Left hindlimb (tissue), 1 donor: ENCODE results near the gene TIGD2.
"Not testable (repeated sequence)": the region's sequence is repeated elsewhere in the genome, so short reads cannot be mapped to it uniquely, and the experiment has no call there.

ENCODE experiments used
- DNase-seq: peaks from one replicate; pipeline ENCODE4 v3.0.0-alpha.2; 2018

TIGD2 gene

DNA sequence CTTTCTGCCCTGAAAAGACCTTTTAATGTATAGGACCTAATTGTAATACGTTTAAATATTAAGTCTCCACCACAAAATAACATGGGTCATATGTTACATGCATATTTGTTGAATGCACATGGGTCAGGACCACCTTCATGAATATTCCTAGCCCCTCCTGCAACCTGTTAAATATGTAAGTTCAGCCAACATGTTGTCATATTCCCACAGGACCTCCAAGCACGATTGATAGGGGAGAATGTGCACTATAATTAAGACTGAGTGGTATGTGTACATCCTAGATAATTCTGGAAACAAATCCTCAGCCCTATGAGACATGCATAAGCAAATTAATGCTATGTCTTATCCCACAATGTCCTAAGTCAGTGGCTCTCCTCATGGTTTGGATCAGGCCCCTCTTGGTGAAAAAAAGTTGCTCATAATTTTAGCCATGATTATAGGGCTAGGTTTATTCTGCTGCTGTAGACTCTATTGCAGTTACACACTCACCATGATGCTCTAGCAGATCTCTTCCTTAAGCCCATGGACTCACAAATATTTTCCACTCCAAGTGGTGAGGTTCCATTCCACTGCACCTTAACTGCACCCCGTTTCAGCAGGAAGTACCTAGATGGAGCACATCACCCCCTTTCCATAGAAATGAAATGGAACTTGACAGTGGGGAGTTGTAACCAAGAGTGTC lies 10.2 kb downstream of the TIGD2 start:
- no peak for DNase-seq

DNA sequence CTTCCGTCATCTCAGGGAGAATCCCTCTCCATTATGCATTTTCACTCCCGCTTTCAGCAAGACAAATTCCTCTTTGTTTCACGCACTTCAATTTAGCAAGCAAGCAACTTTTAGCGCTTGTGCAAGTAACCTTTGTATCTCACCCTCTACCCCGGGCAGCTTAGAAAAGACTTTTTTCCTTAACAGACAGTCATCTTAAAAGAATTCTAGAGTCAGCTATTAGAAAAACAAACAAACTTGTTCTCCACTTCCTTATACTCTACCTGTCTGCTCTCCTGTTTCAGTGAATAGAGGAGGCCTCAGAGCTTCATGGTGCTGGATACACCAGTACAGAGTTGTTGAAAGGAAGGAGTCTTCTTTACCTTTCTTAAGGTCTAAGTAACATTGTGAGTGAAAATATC lies 12.1 kb downstream of the TIGD2 start:
- DNase-seq = no peak

DNA sequence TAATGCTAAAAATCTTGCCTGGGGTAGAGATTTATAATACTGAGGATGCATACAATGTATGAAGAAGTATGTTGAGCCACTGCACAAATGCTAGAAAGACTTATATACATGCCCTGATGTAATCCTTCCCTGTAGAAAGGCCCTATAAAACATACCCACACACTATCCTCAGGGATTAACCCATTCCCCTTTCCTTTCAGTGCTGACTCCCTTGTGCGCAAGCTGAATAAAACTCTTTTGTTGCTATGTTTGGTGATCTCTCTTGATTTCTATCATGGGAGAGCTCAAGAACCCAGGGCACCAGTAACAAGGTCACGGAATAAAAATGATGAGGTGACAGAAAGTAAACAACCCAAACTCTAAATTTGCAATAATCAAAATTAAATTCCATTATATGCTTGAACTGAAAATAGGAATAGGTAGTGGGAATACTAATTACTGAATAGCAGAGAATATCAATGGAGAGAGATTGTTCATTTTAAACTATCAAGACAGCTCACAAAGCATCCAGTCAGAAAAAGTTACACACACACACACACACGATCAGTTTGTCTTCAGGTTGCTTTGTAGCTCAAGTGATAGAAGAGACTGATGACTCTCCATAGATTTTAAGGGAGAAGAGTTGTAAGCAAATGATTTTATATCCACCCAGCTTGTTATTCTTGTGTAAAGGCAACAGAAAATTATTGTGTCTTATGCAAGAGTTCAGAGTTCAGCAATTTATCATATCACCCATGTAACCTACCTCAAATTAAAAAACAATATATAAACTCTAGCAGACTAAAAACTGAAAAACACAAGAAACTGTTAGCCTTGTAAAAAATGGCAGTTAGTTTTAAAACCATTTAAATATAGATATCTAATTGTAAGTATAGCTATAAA lies 14.8 kb downstream of the TIGD2 start:
- no peak for DNase-seq

DNA sequence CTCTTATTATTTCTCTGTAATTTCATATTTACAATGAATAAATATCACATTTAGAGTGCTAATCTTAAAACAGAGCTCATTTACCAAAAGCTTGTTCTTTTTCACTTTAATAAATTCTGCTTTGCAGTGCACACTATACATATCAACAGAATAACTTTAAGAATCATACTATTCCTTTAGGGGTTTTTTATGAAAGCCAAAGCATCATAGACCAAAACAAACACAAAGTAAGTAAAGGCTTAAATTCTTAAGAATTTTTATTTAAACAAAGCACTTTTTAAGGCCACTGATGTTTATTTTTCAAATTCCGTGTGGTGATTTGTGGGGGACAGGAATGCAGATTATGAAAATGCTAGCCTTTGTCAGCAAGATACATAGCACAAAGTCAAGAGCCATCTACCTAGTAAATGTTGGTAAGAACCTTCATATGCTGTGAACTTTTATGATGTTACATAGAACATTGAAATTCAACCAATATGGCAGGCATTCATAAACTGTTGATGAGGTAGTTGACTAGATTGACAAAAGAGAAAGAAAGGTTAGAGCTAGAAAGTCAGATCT lies 17.8 kb downstream of the TIGD2 start:
- no peak for DNase-seq

DNA sequence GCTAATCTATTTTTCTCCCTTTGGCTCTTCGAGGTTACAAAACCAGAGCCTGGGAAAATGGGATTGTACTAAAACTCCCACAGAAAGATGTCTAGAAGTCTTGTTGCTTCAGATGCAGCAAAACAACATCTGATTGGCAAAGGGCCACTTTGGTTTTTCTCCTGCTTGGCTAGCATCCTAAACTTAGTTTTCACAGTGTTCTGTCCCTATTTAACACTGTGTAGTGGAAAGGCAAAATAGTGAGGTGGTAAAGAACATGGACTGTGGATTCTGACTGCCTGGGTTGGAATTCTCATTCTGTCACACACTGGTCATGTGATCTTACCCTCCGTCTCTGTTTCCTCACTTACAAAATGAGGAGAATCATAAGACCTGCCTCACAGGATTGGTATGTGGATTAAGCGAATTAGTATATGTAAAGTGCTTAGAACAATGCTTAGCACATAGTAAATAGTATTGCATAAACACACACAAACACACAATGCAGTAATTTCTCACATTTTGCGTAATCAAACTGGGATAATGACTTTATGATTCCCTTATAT lies 23.5 kb downstream of the TIGD2 start:
- DNase-seq = no peak

DNA sequence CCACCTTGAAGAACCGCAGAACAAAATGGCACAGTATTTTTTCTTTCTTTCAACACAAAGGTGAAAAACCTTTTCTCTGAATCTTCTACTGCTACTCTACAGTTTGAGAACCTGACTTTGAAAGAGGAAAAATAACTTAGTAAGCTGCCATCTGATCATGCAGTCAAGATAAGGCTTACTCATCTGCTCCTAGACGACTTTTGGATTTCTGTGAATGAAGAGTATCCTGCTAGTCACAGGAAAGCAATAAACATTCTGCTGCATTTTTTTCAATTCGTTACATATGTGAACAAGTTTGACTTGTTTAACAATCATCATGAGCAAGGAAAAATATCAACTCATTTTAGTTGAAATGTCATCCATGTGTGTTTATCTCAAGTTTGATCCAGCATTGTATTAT lies 25.2 kb downstream of the TIGD2 start:
- no peak for DNase-seq

DNA sequence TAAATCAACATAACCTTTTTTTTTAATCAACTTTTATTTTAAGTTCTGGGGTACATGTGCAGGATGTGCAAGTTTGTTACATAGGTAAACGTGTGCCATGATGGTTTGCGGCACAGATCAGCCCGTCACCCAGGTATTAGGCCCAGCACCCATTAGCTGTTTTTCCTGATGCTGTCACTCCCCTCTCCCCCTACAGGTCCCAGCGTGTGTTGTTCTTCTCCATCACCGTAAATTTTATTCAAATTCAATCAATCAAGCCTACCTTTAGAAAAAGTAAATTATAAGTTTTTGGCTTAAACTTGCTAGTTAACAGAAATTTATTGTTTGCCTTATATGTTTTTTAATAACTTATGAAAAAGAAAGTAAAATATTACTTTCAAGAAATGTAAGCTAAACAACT lies 25.9 kb downstream of the TIGD2 start:
- no peak for DNase-seq

DNA sequence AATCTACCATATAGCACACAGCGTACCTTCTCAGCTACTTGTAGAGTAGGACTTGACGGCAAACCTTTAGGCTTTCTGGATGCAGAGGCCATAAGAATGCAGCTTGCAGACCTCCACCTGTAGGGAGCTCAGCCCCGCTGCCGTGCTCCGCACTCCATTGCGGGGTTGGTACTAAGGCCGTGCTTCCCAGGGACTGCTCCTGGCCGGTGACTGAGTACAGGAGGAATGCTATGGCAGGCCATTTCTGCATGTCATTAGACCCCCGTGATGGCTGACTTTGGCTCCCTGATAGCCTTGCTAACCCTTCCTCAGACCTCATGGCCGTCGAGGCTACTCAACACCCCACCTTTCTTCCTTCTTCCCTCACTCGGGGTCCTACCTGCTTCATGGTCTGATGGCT lies 26.4 kb downstream of the TIGD2 start:
- no peak for DNase-seq

DNA sequence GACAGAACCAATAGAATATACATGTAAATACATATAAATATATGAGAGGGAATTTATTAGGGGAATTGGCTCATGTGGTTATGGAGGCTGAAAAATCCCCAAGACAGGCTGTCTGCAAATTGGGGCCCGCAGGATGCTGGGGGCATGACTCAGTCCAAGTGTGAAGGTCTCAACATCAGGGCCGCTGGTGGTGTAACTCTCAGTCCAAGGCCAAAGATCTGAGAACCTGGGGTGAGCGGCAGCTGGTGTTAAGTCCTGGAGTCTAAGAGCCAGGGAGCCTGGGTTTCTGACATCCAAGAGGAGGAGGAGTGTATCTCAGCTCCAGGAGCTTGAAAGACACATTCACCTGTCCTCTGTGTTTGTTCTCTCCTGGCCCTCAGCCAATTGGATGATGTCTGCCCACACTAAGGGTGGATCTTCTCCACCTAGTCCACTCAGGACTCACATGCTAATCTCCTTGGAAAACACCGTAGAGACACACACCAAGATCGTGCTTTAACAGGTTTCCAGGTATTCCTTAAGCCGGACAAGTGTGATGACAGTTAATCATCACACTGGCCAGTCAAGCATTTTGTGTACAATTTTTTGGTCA lies 28.9 kb downstream of the TIGD2 start:
- no peak for DNase-seq

DNA sequence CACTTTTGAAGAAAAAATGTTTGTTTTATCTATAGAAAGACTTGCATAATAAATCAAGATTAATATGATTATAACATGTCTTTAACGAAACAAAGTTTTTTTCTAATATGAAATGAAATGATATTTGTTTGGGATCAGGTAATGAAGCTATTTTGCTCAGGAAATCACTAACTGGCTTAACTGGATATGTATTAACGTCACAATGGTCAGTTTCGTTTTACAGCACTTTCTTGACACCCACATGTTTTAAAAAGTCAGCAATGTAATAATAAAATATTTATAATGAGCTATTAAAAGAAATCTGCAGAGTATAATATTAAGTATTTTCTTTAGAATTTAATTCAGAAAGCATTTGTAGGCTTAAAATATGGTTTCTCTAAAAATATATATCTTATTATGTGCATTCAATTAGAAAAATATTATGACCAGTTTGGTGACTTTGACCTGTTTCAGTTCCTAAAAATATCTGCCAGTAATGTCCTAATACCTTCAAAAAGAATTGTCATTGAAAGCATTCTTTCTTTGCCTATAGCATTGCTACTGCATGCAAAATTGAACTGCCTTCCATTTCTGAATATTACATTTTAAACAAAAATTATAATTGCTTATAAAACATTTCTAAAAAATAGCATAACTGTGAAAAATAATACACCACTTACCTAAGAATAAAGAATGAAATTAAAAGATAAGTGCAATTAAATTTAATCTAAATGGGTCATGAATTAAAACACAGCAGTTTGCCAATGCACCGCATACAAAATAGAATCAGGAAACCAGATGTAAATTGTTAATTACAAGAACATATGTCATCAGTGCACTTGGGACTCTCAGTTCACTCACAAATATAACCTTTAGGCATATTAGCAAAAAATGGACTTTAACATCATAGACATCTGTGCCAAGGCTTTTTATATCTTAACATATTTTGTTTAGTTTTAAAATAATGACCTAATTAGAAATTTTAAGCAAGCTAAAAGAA lies 31.6 kb downstream of the TIGD2 start:
- no peak for DNase-seq

DNA sequence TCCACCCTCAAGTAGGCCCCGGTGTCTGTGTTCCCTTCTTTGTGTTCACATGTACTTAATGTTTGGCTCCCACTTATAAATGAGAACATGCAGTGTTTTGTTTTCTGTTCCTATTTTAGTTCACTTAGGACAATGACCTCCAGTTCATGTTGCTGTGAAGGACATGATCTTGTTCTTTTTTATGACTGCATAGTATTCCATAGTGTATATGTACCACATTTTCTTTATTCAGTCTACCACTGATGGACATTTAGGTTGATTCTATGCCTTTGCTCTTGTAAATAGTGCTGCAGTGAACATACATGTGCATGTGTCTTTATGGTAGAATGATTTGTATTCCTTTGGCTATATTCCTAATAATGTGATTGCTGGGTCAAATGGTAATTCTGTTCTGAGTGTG lies 33.3 kb downstream of the TIGD2 start:
- not testable (repeated sequence) for DNase-seq

DNA sequence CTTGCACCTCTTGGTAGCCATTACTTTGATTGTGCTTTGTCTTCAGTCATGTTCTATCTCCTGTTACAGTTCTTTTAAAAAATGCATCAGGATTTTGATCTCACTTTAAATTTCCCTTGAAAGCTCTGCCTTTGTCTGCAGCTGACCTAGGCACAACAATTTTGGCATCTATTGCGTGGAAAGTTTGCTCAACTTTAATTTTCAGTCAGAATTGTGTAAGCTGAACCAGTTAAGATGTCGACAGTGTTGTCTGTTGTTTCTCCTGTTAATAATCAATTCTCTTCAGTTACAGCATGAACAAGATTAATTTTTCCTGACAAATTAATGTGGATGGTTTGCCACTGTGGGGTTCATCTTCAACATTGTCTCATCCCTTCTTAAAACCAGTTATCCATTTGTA lies 34.9 kb downstream of the TIGD2 start:
- DNase-seq = no peak

DNA sequence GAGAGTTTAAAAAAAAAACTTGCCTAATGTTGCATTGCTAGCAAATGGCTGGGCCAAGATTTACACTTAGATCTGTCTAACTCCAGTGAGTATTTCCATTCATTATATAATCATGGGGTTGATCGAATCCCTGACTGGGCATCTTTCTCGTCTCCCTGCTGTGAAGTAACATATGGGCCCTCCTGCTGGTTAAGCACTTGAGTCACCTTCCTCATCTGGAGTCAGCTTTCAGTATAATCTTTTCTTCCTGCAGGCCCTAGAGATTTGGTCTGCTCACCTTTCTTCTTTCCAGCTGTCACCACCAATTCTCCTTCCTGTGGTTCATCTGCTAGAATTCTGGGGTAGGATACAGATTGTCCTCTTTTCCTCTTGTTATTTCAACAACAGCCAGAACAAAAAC lies 41.6 kb downstream of the TIGD2 start:
- no peak for DNase-seq

DNA sequence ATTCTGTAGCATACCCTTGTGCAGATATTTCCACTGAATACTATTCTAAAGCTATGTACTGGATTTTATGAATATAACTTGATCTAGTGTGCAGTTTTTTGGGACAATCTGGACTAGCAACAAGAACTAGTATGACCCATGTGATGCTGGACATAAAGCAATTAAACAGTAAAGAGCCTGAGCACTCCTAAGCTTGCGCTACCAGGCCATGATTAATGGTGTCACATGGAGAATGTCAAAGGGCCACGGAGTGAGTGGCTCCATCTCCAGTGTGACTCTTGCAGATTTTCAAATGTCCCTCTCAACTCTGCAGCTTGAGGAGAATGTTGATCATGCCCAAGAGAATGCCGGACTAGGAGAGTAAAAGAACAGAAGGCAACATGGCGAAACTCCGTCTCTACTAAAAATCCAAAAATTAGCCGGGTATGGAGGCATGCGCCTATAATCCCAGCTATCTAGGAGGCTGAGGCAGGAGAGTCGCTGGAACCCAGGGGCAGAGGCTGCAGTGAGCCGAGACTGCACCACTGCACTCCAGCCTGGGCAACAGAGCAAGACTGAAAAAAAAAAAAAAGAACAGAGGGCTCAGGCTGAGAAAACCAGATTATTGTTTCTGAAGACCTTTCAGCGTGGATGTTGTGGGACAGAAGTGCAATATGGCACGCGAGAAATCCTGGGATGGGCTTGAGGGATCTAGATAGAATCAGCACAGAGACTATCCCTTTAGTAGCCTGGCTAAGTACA lies 45.0 kb downstream of the TIGD2 start:
- DNase-seq = no peak

DNA sequence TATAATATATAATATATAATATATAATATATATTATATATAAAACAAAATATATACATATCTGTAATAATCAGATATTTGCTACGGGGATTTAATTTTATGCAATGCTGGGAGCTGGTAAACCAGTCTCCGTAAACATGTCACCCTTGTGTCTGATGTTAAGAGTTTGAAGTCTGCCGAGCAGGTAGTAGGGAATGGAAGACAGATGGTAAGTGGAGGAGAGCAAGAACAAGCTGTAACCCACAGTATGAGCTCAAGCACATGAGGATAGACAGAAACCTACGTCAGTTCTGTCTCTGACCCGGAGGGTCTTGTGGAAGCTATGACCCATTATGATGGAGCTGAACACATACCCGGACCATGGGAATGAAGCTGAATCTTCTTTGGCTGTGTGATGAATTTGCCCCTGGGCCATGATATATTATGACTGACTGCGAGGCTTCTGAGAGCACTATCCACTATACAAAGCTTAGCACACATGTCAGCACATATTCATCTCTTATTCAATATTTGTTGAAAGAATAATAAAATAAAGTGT lies 46.2 kb downstream of the TIGD2 start:
- no peak for DNase-seq

DNA sequence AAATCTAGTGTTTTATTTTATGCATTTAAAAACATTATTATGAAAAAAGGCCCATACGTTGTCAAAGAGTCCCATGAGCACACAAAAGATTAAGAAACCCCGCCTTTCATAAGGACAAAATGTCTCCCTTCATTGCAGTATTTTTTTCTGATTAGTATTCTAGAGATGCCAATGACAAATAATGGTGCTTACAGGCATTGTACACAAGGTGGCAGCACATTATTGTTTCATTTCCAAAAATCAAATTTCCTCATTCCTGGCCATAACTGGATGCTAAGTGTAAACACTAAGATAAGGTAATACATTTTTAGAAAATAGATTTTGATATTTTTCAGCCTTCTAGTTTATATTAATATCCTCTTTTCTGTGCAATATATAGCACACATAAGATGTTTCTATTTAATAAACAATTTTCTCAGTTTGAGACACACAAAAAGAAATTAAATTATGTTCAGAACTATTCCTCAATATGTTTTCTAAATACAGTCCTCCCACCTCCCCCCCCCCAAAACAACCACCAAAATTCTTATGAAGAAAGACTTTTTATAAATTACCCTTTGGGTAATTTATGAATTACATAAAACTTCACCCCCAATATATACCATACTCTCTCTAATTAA lies 47.7 kb downstream of the TIGD2 start:
- DNase-seq = no peak

DNA sequence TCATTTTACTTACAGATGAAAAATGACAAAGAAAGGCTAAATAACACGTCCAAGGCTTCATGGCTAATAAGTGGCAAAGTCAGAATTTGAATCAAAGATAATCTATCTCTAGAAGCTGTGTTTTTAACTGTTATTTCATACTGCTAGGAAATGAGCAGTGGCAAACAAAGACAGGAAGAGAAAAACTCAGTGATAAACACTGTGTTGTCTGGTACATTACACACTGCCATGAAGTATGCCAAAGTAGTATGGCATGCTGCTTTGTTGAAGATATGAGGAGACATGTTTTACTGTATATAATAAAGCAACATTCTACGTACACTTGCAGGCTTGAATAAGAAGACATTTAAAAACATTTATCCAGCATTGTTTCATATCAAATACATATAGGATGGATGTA lies 49.5 kb downstream of the TIGD2 start:
- DNase-seq = no peak

DNA sequence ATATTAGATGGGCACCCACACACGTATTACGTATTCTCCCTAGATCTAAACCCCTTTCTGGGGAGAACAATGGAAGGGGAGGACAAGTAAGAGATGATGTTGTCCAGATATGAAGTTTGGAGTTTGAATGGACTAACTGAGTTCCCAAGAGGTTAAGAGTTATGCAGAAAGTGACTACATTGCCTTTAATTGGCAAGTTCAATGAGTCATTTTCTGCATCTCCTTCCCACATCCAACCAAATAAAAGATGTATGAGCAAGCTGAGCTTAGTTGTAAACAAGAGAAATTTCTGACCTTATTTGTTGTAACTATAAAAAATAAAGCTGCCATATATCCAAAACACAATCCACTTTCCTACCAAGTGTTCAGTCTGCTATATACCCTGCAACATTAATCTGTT lies 50.5 kb downstream of the TIGD2 start:
- no peak for DNase-seq

DNA sequence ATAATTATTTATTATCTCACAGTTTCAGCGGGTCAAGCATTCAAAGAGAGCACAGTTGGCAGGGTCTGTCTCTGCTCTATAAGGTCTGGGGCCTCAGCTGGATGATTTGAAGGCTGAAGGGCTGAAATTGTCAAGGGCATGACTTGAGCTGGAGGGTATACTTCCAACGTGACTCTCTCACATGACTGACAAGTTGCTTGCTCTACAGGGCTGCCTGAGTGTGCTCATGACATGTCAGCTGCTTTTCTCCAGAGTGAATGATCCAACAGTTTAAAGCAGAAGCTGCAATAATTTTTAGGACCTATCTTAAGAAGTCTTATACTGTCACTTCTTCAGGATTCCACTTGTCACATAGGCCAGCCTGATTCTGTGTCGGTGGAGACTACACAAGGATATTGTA lies 51.2 kb downstream of the TIGD2 start:
- DNase-seq = no peak

DNA sequence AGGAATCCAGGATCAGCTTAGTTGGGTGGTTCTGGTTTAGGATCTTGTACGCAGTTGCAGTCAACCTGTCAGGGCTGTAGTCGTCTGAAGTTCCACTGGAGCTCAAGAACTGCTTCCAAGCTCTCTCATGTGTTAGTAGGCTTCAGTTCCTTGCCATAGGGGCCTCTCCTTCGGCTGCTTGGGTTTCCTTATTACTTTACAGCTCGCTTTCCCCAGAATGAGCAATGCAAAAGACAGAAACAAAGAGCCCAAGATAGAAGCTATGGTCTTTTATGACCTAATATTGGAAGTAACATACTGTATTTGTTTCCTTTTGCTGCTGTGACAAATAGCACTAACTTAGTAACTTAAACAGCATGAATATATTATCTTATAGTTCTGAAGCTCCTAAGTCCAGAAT lies 51.7 kb downstream of the TIGD2 start:
- DNase-seq = no peak

DNA sequence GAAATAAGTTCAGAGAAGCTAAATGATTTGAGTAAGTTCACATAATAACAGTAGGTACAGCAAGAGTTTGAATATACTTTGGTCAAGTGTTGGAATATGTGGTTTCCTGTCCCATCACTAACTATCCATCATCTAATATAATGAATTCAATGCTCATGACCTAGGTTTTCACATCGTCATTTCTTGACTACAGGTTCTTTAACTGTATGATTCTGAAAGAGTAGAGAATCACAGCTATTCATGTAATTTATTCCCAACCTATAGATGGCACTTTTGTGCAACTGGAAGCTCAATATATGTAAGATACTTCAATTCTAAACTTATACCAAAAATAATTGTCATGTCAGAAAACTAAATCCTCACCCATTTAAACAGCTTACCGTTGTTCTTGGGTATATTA lies 53.1 kb downstream of the TIGD2 start:
- no peak for DNase-seq
